Prostate gland (tissue), 2 donors: ENCODE data around the gene MIPOL1. TPM values are rescaled to one million over a fixed set of nuclear protein-coding genes. Genes with fewer than 3 reads are reported as not detected.

Experiments
- DNase-seq: peaks from one replicate; pipeline ENCODE4 v3.0.0-alpha.2; 2019; ENCODE audit warnings: low spot score
- H3K27ac ChIP-seq, 2 donors: fragments of 200-600 bp; sonication (generic); 2 replicates each; pipeline ENCODE4 v1.5.1; 2017 to 2019
- H3K27me3 ChIP-seq: fragments of 200-600 bp; sonication (generic); replicated peaks from 2 replicates; pipeline ENCODE4 v1.5.1; 2019; ENCODE audit not compliant: insufficient read depth
- H3K36me3 ChIP-seq, 2 donors: fragments of 200-600 bp; sonication (generic); 1 replicate in 1 of 2; 2 replicates in 1 of 2; pipeline versions ENCODE4 v1.5.1 to v1.8.1; 2017 to 2019
- H3K4me1 ChIP-seq: fragments of 200-600 bp; sonication (generic); replicated peaks from 2 replicates; pipeline ENCODE4 v1.5.1; 2019
- H3K4me3 ChIP-seq, 2 donors: fragments of 200-600 bp; sonication (generic); 2 replicates each; pipeline ENCODE4 v1.5.1; 2017 to 2019
- H3K9me3 ChIP-seq: fragments of 200-600 bp; sonication (generic); 2 replicates; pipeline ENCODE4 v1.5.1; 2017
- POLR2A ChIP-seq: fragments of 450-650 bp; IDR thresholded peaks from one replicate; pipeline ENCODE4 v1.6.1; 2016; ENCODE audit warnings: antibody characterized with exemption, mild to moderate bottlenecking
- POLR2AphosphoS5 ChIP-seq: sonication (generic); formaldehyde crosslinking; IDR thresholded peaks from one replicate; pipeline ENCODE4 v1.6.1; 2017; ENCODE audit warnings: antibody characterized with exemption
- WGBS: methylation state at CpG from one replicate; pipeline ENCODE4 v1.1.5; 2018; 5-methylcytosine and 5-hydroxymethylcytosine counted together
- intact Hi-C: fragments of 100-400 bp; cut with DNase I; formaldehyde crosslinking; loops from one replicate; pipeline ENCODE4 v1.14.2; 2022
- total RNA-seq, 2 donors: library from RNA; depleted of rRNA; stranded (reverse); fragments of >200 nt; gene quantifications; one replicate each; pipeline ENCODE4 v1.1.0, GENCODE V29; 2016
- TF ChIP-seq, protein P1 (sequence below), 4 experiments: fragments of 200-600 bp in 2 of 4; fragments of 450-650 bp in 2 of 4; sonication (generic) in 2 of 4; IDR thresholded peaks; 1 replicate in 3 of 4; 2 replicates in 1 of 4; pipeline ENCODE4 v1.5.1; 2016 to 2019; ENCODE audit warnings: antibody characterized with exemption in 4 of 4, mild to moderate bottlenecking in 2 of 4, moderate library complexity in 2 of 4

MIPOL1 gene
- total RNA-seq, 2 donors from 2014 or later, result 14.4 to 31.4 TPM

DNA sequence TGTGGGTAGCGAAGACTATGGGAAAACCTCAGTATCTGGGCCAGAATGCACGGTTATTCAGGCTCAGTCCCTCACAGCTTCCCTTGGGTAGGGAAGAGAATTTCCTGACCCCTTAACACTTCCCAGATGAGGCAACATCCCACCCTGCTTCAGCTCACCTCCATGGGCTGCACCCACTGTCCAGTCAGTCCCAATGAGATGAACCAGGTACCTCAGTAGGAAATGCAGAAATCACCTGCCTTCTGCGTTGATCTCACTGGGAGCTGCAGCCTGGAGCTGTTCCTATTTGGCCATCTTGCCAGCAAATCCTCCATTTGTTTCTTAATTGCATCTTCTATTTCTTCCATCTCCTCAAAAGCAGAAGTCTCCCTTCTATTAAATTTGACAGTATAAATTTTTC, 292.9 kb downstream of the MIPOL1 start:
- no peak overlapping the region for H3K27ac ChIP-seq
- no peak for DNase-seq
- WGBS, result 99% methylated on average over 3 of the region's 3 CpGs
- H3K9me3 ChIP-seq, result no peaks in the 10 kb centered on the region
- intact Hi-C loops, result no loop called here
- no peaks in the 10 kb centered on the region for H3K36me3 ChIP-seq
- H3K27me3 ChIP-seq, result no peaks in the 10 kb centered on the region
- TF ChIP-seq, protein P1, sequence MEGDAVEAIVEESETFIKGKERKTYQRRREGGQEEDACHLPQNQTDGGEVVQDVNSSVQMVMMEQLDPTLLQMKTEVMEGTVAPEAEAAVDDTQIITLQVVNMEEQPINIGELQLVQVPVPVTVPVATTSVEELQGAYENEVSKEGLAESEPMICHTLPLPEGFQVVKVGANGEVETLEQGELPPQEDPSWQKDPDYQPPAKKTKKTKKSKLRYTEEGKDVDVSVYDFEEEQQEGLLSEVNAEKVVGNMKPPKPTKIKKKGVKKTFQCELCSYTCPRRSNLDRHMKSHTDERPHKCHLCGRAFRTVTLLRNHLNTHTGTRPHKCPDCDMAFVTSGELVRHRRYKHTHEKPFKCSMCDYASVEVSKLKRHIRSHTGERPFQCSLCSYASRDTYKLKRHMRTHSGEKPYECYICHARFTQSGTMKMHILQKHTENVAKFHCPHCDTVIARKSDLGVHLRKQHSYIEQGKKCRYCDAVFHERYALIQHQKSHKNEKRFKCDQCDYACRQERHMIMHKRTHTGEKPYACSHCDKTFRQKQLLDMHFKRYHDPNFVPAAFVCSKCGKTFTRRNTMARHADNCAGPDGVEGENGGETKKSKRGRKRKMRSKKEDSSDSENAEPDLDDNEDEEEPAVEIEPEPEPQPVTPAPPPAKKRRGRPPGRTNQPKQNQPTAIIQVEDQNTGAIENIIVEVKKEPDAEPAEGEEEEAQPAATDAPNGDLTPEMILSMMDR (IDR thresholded peaks at IDR 0.05), result no peak
- no peaks in the 10 kb centered on the region for H3K4me1 ChIP-seq
- H3K4me3 ChIP-seq, result no peak overlapping the region

- DNase-seq, result no peak
- Histone ChIP-seq H3K4me1 (no peaks in the 10 kb centered on the region), H3K9me3 (no peaks in the 10 kb centered on the region), H3K4me3 (no peak overlapping the region), H3K27ac (no peak overlapping the region), H3K36me3 (no peaks in the 10 kb centered on the region), H3K27me3 (no peaks in the 10 kb centered on the region)
- TF ChIP-seq POLR2A (no peak), POLR2AphosphoS5 (no peak)
- TF ChIP-seq, protein P1 (IDR thresholded peaks at IDR 0.05), result no peak
- intact Hi-C loops, result no loop called here
- 97% methylated on average over 5 of the region's 5 CpGs for WGBS
Measured at GRCh38 chr14:37491076-37491475, 293.3 kb downstream of the MIPOL1 start.

- intact Hi-C loops, result no loop called here
- WGBS, result 94% methylated on average over 2 of the region's 2 CpGs
- no peak overlapping the region for H3K27ac ChIP-seq
- no peaks in the 10 kb centered on the region for H3K9me3 ChIP-seq
- H3K4me3 ChIP-seq, result no peak overlapping the region
- H3K27me3 ChIP-seq, result no peaks in the 10 kb centered on the region
- H3K36me3 ChIP-seq, result no peaks in the 10 kb centered on the region
- no peak for DNase-seq
- TF ChIP-seq POLR2AphosphoS5 (no peak), POLR2A (no peak)
- TF ChIP-seq, protein P1 (IDR thresholded peaks at IDR 0.05), result no peak
- no peaks in the 10 kb centered on the region for H3K4me1 ChIP-seq
Measured at GRCh38 chr14:37493606-37494005, 295.9 kb downstream of the MIPOL1 start.

GRCh38 chr14:37497422-37497821, 299.7 kb downstream of the MIPOL1 start:
- Histone ChIP-seq H3K4me1 (no peaks in the 10 kb centered on the region), H3K27ac (no peak overlapping the region), H3K27me3 (no peaks in the 10 kb centered on the region), H3K36me3 (no peaks in the 10 kb centered on the region), H3K4me3 (no peak overlapping the region), H3K9me3 (no peaks in the 10 kb centered on the region)
- 96% methylated on average over 2 of the region's 2 CpGs for WGBS
- intact Hi-C loops, result no loop called here
- TF ChIP-seq POLR2AphosphoS5 (no peak), POLR2A (no peak)
- TF ChIP-seq, protein P1 (IDR thresholded peaks at IDR 0.05), result no peak
- no peak for DNase-seq

GRCh38 chr14:37501877-37502276, 304.1 kb downstream of the MIPOL1 start:
- no peaks in the 10 kb centered on the region for H3K36me3 ChIP-seq
- TF ChIP-seq POLR2A, result no peak
- no peak for TF ChIP-seq POLR2AphosphoS5
- TF ChIP-seq, protein P1 (IDR thresholded peaks at IDR 0.05), result no peak
- H3K27ac ChIP-seq, result no peak overlapping the region
- no peaks in the 10 kb centered on the region for H3K9me3 ChIP-seq
- intact Hi-C loops, result no loop called here
- 77% methylated on average over 5 of the region's 5 CpGs for WGBS
- no peak overlapping the region for H3K4me3 ChIP-seq
- no peaks in the 10 kb centered on the region for H3K4me1 ChIP-seq
- H3K27me3 ChIP-seq, result no peaks in the 10 kb centered on the region
- DNase-seq, result no peak
